Mucosa of rectum (tissue), 2 donors: Measurements from ENCODE around the gene B4GALT5.

Source experiments
- H3K27ac ChIP-seq, 2 donors: one replicate each; pipeline ENCODE4 v1.7.0; 2013; ENCODE audit warnings: inconsistent platforms in 2 of 2, low read depth in 2 of 2, low read length in 2 of 2
- H3K27me3 ChIP-seq, 2 donors: one replicate each; pipeline ENCODE4 v1.7.0; 2013; ENCODE audit warnings: low read length in 2 of 2; ENCODE audit not compliant: control insufficient read depth in 2 of 2, insufficient read depth in 2 of 2
- H3K36me3 ChIP-seq, 2 donors: one replicate each; pipeline ENCODE4 v1.7.0; 2013; ENCODE audit warnings: low read length in 2 of 2; ENCODE audit not compliant: control insufficient read depth in 2 of 2, insufficient read depth in 2 of 2
- H3K4me1 ChIP-seq, 2 donors: one replicate each; pipeline ENCODE4 v1.7.0; 2013; ENCODE audit warnings: low read length in 2 of 2, mild to moderate bottlenecking in 1 of 2; ENCODE audit not compliant: control insufficient read depth in 2 of 2, insufficient read depth in 2 of 2
- H3K4me3 ChIP-seq, 2 donors: one replicate each; pipeline ENCODE4 v1.7.0; 2013; ENCODE audit warnings: low read length in 2 of 2
- H3K9ac ChIP-seq, 2 donors: one replicate each; pipeline ENCODE4 v1.7.0; 2013; ENCODE audit warnings: low read length in 2 of 2, low read depth in 1 of 2, mild to moderate bottlenecking in 1 of 2
- H3K9me3 ChIP-seq, 2 donors: one replicate each; pipeline ENCODE4 v1.7.0; 2013; ENCODE audit warnings: low read length in 2 of 2; ENCODE audit not compliant: control insufficient read depth in 2 of 2
- donor health status: healthy.
- donor health status: Normal muscosa, but diverticular disease.

B4GALT5 gene

GRCh38 chr20:49682278-49682677 is 31.4 kb downstream of the B4GALT5 start:
- no peaks in the 10 kb centered on the region for H3K36me3 ChIP-seq
- no peak overlapping the region for H3K4me3 ChIP-seq
- H3K4me1 ChIP-seq, result peaks cover 18 to 38% of the 10 kb centered on the region in 2 donors
- H3K27me3 ChIP-seq, result no peaks in the 10 kb centered on the region
- H3K9ac ChIP-seq, result no peak overlapping the region
- no peak overlapping the region for H3K27ac ChIP-seq
- no peaks in the 10 kb centered on the region for H3K9me3 ChIP-seq

- H3K36me3 ChIP-seq, result no peaks in the 10 kb centered on the region
- peak overlapping the region in 1 of 2 donors; percentile 3 for H3K27ac ChIP-seq
- no peak overlapping the region for H3K9ac ChIP-seq
- H3K9me3 ChIP-seq, result no peaks in the 10 kb centered on the region
- H3K4me1 ChIP-seq, result peaks cover 22 to 43% of the 10 kb centered on the region in 2 donors
- no peaks in the 10 kb centered on the region for H3K27me3 ChIP-seq
- no peak overlapping the region for H3K4me3 ChIP-seq
Observed at GRCh38 chr20:49681850-49682216, 31.8 kb downstream of the B4GALT5 start.

GRCh38 chr20:49680484-49680883 is 33.2 kb downstream of the B4GALT5 start:
- Histone ChIP-seq H3K9me3 (no peaks in the 10 kb centered on the region), H3K27ac (no peak overlapping the region), H3K4me3 (no peak overlapping the region), H3K27me3 (no peaks in the 10 kb centered on the region), H3K9ac (no peak overlapping the region), H3K4me1 (peaks cover 29 to 50% of the 10 kb centered on the region in 2 donors), H3K36me3 (no peaks in the 10 kb centered on the region)

DNA sequence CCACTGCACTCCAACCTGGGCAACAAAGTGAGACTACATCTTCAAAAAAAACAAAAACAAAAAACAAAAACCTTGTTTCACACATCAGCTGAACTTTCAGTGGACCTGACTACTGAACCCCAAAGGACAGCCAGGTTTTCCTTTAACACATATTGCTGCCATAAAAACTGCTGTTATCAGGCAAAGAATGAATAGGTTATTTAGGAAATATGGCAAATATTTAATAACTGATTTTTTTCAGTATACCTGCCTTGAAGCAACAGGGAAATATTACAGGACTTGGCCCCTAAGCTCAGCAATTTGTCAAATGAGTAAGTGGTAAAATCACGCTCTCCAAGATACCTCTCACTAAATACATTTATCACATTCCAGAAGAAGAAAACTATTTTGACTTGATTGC is 34.0 kb downstream of the B4GALT5 start:
- H3K27ac ChIP-seq, result no peak overlapping the region

DNA sequence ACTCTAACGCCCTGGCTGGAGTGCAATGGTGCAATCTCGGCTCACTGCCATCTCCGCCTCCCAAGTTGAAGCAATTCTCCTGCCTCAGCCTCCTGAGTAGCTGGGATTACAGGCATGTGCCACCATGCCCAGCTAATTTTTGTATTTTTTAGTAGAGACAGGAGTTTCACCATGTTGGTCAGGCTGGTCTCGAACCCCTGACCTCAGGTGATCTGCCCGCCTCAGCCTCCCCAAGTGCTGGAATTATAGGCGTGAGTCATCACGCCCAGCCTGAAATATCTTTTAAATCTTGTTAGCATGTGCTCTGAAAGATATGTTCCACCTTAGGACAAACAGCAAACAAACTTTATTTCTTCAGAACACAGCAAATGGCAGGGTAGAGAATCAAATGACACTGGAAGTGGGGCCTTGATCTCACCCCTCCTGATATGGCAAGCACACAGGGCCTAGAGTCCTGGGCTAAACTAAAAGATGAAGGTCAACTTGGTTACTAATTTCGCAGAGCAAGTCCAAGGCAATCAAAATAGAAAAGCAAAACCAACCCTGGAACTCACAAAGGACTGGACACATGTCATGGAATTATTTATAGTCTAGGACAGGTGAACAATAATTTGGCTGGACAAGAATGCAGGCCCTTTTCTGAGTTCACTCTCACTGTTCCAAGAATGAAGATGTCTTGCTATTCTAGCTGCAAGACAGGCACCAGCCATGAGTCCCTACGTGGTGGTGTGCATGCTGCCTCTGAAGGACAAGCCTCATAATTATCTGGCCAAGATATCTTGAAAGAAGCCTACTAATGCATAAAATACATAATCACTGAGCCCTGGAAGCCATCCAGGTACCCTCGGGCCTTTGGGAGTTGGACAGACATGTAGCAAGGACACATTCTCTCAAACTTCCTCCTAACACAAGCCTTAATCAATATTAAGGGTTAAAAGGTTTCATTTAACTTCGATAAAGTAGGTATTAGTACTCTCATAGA is 35.6 kb downstream of the B4GALT5 start:
- Histone ChIP-seq H3K27me3 (no peaks in the 10 kb centered on the region), H3K4me3 (no peak overlapping the region), H3K9me3 (no peaks in the 10 kb centered on the region), H3K9ac (no peak overlapping the region), H3K4me1 (peaks cover 43 to 60% of the 10 kb centered on the region in 2 donors), H3K27ac (peak overlapping the region; percentile 88 to 90), H3K36me3 (no peaks in the 10 kb centered on the region)

More for the DNA sequence above, 34.0 kb downstream of the B4GALT5 start:
- no peaks in the 10 kb centered on the region for H3K9me3 ChIP-seq
- no peak overlapping the region for H3K9ac ChIP-seq
- no peaks in the 10 kb centered on the region for H3K36me3 ChIP-seq
- H3K27me3 ChIP-seq, result no peaks in the 10 kb centered on the region
- H3K4me1 ChIP-seq, result peaks cover 37 to 52% of the 10 kb centered on the region in 2 donors
- no peak overlapping the region for H3K4me3 ChIP-seq

DNA sequence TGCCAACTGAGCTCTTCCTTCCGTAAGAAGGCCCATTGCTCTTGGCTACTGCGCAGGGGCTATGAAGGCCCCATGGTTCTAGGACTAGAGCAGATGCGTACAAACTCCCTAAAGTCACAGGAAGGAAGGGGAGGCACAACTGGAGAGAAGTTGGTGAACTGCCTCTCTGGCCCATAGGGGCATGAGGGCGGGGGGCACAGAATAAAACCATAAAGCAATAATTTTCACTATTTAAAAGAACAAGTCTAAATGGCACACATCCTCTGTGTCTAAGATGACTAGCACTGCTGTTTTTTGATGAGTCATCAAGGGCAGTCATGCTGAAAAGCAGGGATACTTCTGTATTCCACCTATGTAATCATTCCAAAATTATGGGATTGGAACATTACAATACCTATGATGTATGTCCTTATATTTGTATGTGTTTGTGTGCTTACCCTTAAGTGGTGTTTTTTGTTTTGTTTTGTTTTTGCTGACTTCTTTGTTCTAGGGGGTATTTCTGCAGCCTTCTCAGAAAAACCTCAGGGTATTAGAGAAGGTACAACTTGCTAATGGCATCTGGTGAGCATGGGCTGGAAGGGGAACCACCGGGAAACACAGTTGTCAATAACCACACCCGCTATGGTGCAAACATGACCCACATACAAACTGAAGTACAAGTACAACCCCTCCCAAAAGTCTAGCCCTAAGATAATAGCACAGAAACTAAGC is 36.9 kb downstream of the B4GALT5 start:
- peaks cover 51 to 64% of the 10 kb centered on the region in 2 donors for H3K4me1 ChIP-seq
- peak overlapping the region in 1 of 2 donors; percentile 40 for H3K9ac ChIP-seq
- peak overlapping the region; percentile 88 to 90 for H3K27ac ChIP-seq
- H3K27me3 ChIP-seq, result no peaks in the 10 kb centered on the region
- no peaks in the 10 kb centered on the region for H3K9me3 ChIP-seq
- H3K4me3 ChIP-seq, result peak overlapping the region in 1 of 2 donors; percentile 41
- no peaks in the 10 kb centered on the region for H3K36me3 ChIP-seq

DNA sequence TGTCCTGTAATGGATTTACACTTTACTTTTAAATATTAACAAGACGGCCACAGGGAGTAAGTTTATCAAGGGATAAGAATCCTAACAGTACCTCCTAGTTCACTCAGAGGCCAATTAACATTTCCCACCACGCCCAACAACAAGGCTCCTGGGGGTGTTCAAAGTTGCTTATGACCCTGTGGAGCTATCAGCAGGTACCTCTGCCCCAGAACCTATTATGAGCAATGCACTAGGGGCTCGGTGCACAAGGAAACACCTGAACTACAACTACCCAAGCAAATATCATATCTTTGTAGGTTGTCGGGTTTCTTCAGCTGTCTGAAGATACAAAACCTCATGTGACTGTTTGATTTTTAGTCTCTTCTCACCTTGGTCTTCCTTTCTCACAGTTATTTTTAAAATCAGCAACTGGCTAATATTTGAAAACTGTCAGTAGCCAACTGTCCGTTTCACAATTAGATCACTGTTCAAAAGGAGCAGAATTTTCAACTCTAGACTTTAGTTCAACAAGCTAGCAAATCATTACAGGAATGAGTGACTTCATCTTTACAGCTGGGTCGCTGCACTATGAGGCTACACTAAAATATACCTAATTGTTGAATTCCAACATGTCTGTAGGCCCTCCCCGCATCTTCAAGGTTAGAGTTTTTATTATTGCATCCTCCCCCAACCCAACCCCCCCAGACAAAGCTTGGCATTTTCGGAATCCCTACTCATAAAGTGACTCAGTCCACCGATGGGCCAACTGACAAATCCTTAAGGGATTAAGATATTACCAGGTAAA is 38.1 kb downstream of the B4GALT5 start:
- no peaks in the 10 kb centered on the region for H3K27me3 ChIP-seq
- H3K4me1 ChIP-seq, result peaks cover 49 to 59% of the 10 kb centered on the region in 2 donors
- H3K9me3 ChIP-seq, result no peaks in the 10 kb centered on the region
- H3K27ac ChIP-seq, result peak overlapping the region; percentile 88 to 90
- H3K36me3 ChIP-seq, result no peaks in the 10 kb centered on the region
- H3K9ac ChIP-seq, result peak overlapping the region; percentile 44 to 54
- H3K4me3 ChIP-seq, result peak overlapping the region; percentile 47 to 67

DNA sequence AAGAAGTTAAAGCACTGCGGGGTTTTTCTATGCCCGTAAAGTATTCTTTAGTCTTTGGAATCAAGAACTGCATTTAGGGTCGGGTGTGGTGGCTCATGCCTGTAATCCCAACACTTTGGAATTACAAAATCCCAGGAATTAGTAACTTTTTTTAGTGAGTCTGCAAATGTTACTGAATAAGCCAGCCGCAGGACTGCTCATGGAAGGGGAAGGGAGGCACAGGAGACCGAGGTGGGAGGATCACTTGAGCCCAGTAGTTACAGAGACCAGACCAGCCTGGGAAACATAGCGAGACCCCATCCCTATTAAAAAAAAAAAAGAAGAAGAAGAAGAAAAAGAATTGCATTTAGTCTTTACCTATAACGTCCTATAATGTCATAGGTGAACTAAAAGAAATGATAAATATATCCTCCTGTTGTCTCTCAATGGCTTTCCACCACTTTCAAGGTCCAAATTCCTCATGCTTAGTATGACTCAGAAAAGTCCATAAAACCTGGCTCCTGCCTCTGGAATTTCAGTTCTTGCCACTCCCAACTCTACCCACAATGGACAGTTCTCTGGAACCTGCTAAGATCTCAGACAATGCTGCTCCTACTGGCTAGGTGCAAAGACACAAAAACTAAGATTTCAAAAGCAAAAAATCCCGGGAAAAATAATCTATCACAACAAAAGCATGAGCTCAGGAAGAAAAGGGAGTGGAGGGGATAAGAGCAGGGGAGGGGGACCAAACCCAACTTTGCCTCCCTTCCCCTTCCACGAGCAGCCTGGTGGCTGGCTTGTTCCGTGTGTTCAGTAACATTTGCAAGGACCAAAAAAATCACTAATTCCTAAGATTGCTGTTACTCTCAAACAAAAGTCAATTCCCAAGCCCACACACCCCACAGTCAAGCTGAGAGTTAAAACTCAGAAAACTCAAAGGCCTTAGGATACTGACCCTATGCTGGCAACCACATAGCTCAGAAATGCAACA is 39.0 kb downstream of the B4GALT5 start:
- Histone ChIP-seq H3K36me3 (no peaks in the 10 kb centered on the region), H3K4me1 (peaks cover 49 to 68% of the 10 kb centered on the region in 2 donors), H3K4me3 (peak overlapping the region; percentile 47 to 67), H3K27ac (peak overlapping the region; percentile 88 to 90), H3K9ac (peak overlapping the region; percentile 44 to 54), H3K9me3 (no peaks in the 10 kb centered on the region), H3K27me3 (no peaks in the 10 kb centered on the region)

- Histone ChIP-seq H3K9me3 (no peaks in the 10 kb centered on the region), H3K27me3 (no peaks in the 10 kb centered on the region), H3K4me3 (no peak overlapping the region), H3K36me3 (no peaks in the 10 kb centered on the region), H3K9ac (no peak overlapping the region), H3K27ac (no peak overlapping the region), H3K4me1 (peaks cover 37 to 47% of the 10 kb centered on the region in 2 donors)
Observed at GRCh38 chr20:49672096-49672664, 41.5 kb downstream of the B4GALT5 start.
